NCI-H2029 treated with DMSO at 0.1 percent for 48 hours (cell line): Measurements from ENCODE around the gene COL11A2.
"Not testable (repeated sequence)": the region's sequence is repeated elsewhere in the genome, so short reads cannot be mapped to it uniquely, and the experiment has no call there.

Experiments
- DNase-seq: peaks from one replicate; lab custom pipeline; 2025; lab: John Stamatoyannopoulos, UW

Gene COL11A2

GRCh38 chr6:33154349-33154748 is 37.9 kb downstream of the COL11A2 start:
- DNase-seq = no peak

GRCh38 chr6:33151050-33151449 is 41.2 kb downstream of the COL11A2 start:
- no peak for DNase-seq

GRCh38 chr6:33150560-33150959 is 41.7 kb downstream of the COL11A2 start:
- DNase-seq = not testable (repeated sequence)

GRCh38 chr6:33147807-33148666 is 44.2 kb downstream of the COL11A2 start:
- DNase-seq = no peak

GRCh38 chr6:33144373-33144772 is 47.9 kb downstream of the COL11A2 start:
- no peak for DNase-seq

GRCh38 chr6:33143113-33143770 is 49.0 kb downstream of the COL11A2 start:
- no peak for DNase-seq

GRCh38 chr6:33142501-33143070 is 49.7 kb downstream of the COL11A2 start:
- no peak for DNase-seq

- no peak for DNase-seq
These were observed 51.7 kb downstream of the COL11A2 start for GRCh38 chr6:33140556-33140955.

- DNase-seq = no peak
These were observed 52.6 kb downstream of the COL11A2 start for GRCh38 chr6:33139596-33140206.

- DNase-seq = no peak
These were observed 55.9 kb downstream of the COL11A2 start for GRCh38 chr6:33136310-33136900.

GRCh38 chr6:33132081-33132524 is 60.2 kb downstream of the COL11A2 start:
- DNase-seq = no peak

- no peak for DNase-seq
These were observed 63.9 kb downstream of the COL11A2 start for GRCh38 chr6:33128318-33128717.

- DNase-seq = no peak
These were observed 66.1 kb downstream of the COL11A2 start for GRCh38 chr6:33126101-33126714.

GRCh38 chr6:33124947-33125346 is 67.3 kb downstream of the COL11A2 start:
- DNase-seq = no peak

GRCh38 chr6:33124525-33124901 is 67.8 kb downstream of the COL11A2 start:
- DNase-seq = no peak

GRCh38 chr6:33123732-33124524 is 68.3 kb downstream of the COL11A2 start:
- DNase-seq = peak; percentile 10

GRCh38 chr6:33123181-33123580 is 69.1 kb downstream of the COL11A2 start:
- DNase-seq = no peak

GRCh38 chr6:33120001-33120400 is 72.3 kb downstream of the COL11A2 start:
- no peak for DNase-seq

GRCh38 chr6:33118525-33119123 is 73.6 kb downstream of the COL11A2 start:
- peak; percentile 51 for DNase-seq

- DNase-seq = no peak
These were observed 74.4 kb downstream of the COL11A2 start for GRCh38 chr6:33117811-33118277.
